GM12878 (cell line): Measurements from ENCODE around the gene ISOC2. TPM values are rescaled to one million over a fixed set of nuclear protein-coding genes. Genes with fewer than 3 reads are reported as not detected.

Source experiments
- ATAC-seq: fragments of 200-7000 bp; cut with Tn5 transposase; 3 replicates; pipeline ENCODE4 v1.9.1; 2020; ENCODE audit warnings: mild to moderate bottlenecking, moderate library complexity
- BruUV-seq: library from RNA; stranded (reverse); fragments of 400-500 nt; replicated peaks from 2 replicates; lab custom pipeline; 2021; lab: Mats Ljungman, UMichigan
- CTCF ChIA-PET: fragments of 300-600 bp; sonication (Branson Sonifier 250); formaldehyde crosslinking; extraction: SDS; loops from one replicate; lab custom pipeline; 2021; ENCODE audit warnings: inconsistent platforms; lab: Yijun Ruan, JAX
- POLR2A ChIA-PET: fragments of 350-600 bp; formaldehyde crosslinking; extraction: SDS; loops from one replicate; lab custom pipeline; 2021; ENCODE audit warnings: inconsistent platforms; lab: Charles Lee
- RAD21 ChIA-PET: fragments of 300-600 bp; sonication (Branson Sonifier 250); formaldehyde crosslinking; loops from one replicate; lab custom pipeline; 2023; ENCODE audit warnings: antibody characterized with exemption; ENCODE audit not compliant: unreplicated experiment; lab: Charles Lee
- SMC1A ChIA-PET: fragments of 300-600 bp; sonication (Branson Sonifier 250); formaldehyde crosslinking; loops from one replicate; lab custom pipeline; 2023; ENCODE audit not compliant: unreplicated experiment, uncharacterized antibody; lab: Charles Lee
- DNase-seq: peaks from one replicate; pipeline ENCODE4 v3.0.0-alpha.2; 2011; ENCODE audit warnings: low read depth, low spot score
- FAIRE-seq: peaks from 3 replicates; lab custom pipeline; 2011; peaks lifted over from hg19 to GRCh38; lab: Jason Lieb, UNC
- H2AFZ ChIP-seq: 2 replicates; pipeline ENCODE4 v1.6.0; 2011; ENCODE audit warnings: low read depth, low read length, control low read depth; ENCODE audit not compliant: control insufficient read depth
- H3K27ac ChIP-seq: 2 replicates; pipeline ENCODE4 v1.5.1; 2011; ENCODE audit warnings: control low read depth; ENCODE audit not compliant: control insufficient read depth, insufficient read depth
- H3K27me3 ChIP-seq, 2 experiments: replicated peaks in 1 of 2; 2 replicates each; pipeline versions ENCODE4 v1.6.0 to v1.6.1; 2011; ENCODE audit warnings: low read length in 1 of 2; ENCODE audit not compliant: control insufficient read depth in 2 of 2, insufficient read depth in 2 of 2
- H3K36me3 ChIP-seq, 2 experiments: 2 replicates each; pipeline ENCODE4 v1.5.1; 2011; ENCODE audit warnings: low read length in 1 of 2; ENCODE audit not compliant: control insufficient read depth in 2 of 2, insufficient read depth in 2 of 2
- H3K4me1 ChIP-seq: 2 replicates; pipeline ENCODE4 v1.6.1; 2011; ENCODE audit warnings: mild to moderate bottlenecking, low read length, moderate library complexity, mixed read lengths; ENCODE audit not compliant: control insufficient read depth, insufficient read depth
- H3K4me2 ChIP-seq: 2 replicates; pipeline ENCODE4 v1.6.0; 2011; ENCODE audit warnings: control low read depth; ENCODE audit not compliant: control insufficient read depth, insufficient read depth
- H3K4me3 ChIP-seq: fragments of 200-600 bp; sonication (generic); 2 replicates; pipeline ENCODE4 v1.5.1; 2016
- H3K79me2 ChIP-seq: 2 replicates; pipeline ENCODE4 v1.6.0; 2011; ENCODE audit warnings: low read length; ENCODE audit not compliant: control insufficient read depth, insufficient read depth
- H3K9ac ChIP-seq: 2 replicates; pipeline ENCODE4 v1.8.0; 2011; ENCODE audit warnings: low read length, control low read depth, mixed read lengths; ENCODE audit not compliant: control insufficient read depth, insufficient read depth
- H3K9me3 ChIP-seq: replicated peaks from 3 replicates; pipeline ENCODE4 v1.5.1; 2011; ENCODE audit warnings: mild to moderate bottlenecking, low read length; ENCODE audit not compliant: control insufficient read depth, insufficient read depth
- H4K20me1 ChIP-seq: 2 replicates; pipeline ENCODE4 v1.6.0; 2011; ENCODE audit not compliant: control insufficient read depth, insufficient read depth
- BMI1 ChIP-seq: fragments of 450-650 bp; IDR thresholded peaks from 2 replicates; pipeline ENCODE4 v1.6.1; 2016; ENCODE audit warnings: mild to moderate bottlenecking, moderate library complexity, borderline replicate concordance
- E4F1 ChIP-seq: fragments of 450-650 bp; IDR thresholded peaks from 2 replicates; pipeline ENCODE4 v1.6.1; 2018; ENCODE audit warnings: borderline replicate concordance, mild to moderate bottlenecking; ENCODE audit not compliant: partially characterized antibody
- MXI1 ChIP-seq: fragments of 150-350 bp; IDR thresholded peaks from 2 replicates; pipeline ENCODE4 v1.6.1; 2011; ENCODE audit warnings: low read depth, mild to moderate bottlenecking, inconsistent platforms, low read length, improper control_type of control experiment
- NR2C1 ChIP-seq: fragments of 450-650 bp; IDR thresholded peaks from 2 replicates; pipeline ENCODE4 v1.6.1; 2017; ENCODE audit warnings: antibody characterized with exemption, mild to moderate bottlenecking, moderate library complexity
- PAX5 ChIP-seq: IDR thresholded peaks from 2 replicates; pipeline ENCODE4 v1.6.1; 2011; ENCODE audit warnings: low read depth, low read length, borderline replicate concordance
- POU2F2 ChIP-seq: IDR thresholded peaks from 3 replicates; pipeline ENCODE4 v1.6.1; 2011; ENCODE audit warnings: low read depth, mild to moderate bottlenecking, low read length, borderline replicate concordance
- WGBS: methylation state at CpG from one replicate; pipeline ENCODE4 v1.1.6; 2016; ENCODE audit warnings: low lambda C conversion rate; ENCODE audit not compliant: insufficient replicate concordance, insufficient coverage; ENCODE audit errors: missing lambda C conversion rate; 5-methylcytosine and 5-hydroxymethylcytosine counted together
- in situ Hi-C: fragments of 300-500 bp; cut with MboI; formaldehyde crosslinking; loops from 9 replicates; pipeline ENCODE4 v1.14.3; 2018; ENCODE audit warnings: mixed read lengths
- intact Hi-C: fragments of 100-400 bp; cut with micrococcal nuclease; formaldehyde crosslinking; loops from one replicate; pipeline ENCODE4 v1.14.2; 2022; ENCODE audit not compliant: unreplicated experiment
- polyA plus RNA-seq, 11 experiments: library from polyadenylated mRNA; depleted of rRNA in 4 of 11; unstranded in 6 of 11; stranded (reverse) in 5 of 11; fragments of >200 nt; fragmentation: Nextera tagmentation in 4 of 11; fragmentation: Illumina TruSeq in 1 of 11; extraction: Ambion mirVana in 4 of 11; extraction: Trizol in 1 of 11; gene quantifications; 1 replicate in 1 of 11; 2 replicates in 10 of 11; pipeline versions ENCODE4 v1.2.1 to v1.2.3, GENCODE V29; 2011 to 2016; ENCODE audit warnings: inconsistent platforms in 2 of 11, missing spikeins in 2 of 11, low read depth in 1 of 11
- total RNA-seq, 4 experiments: library from RNA; depleted of rRNA in 3 of 4; stranded (reverse); fragments of >200 nt in 3 of 4; fragmentation: Illumina TruSeq in 1 of 4; extraction: Trizol in 1 of 4; gene quantifications; 2 replicates each; pipeline versions ENCODE4 v1.2.1 to v1.2.3, GENCODE V29; 2013 to 2021

ISOC2 gene
- total and polyA plus RNA-seq, 10 of the 15 experiments (the other 5 are each of a cell fraction or from before 2014, with no cell fraction given), result 0.72 to 238 (median 56.9) TPM

GRCh38 chr19:55457683-55458457 lies 3.6 kb downstream of the ISOC2 start:
- BruUV-seq, result no TSS peak
- in situ Hi-C loops, result no loop called here
- Histone ChIP-seq H3K4me3 (no peak overlapping the region), H3K36me3 (peaks cover 3 to 4% of the 10 kb centered on the region in 2 experiments), H3K9ac (no peak overlapping the region), H4K20me1 (peaks cover 4% of the 10 kb centered on the region; the same call in 1 of the 2 replicates), H3K27me3 (no peaks in the 10 kb centered on the region), H2AFZ (no peak overlapping the region), H3K27ac (no peak overlapping the region), H3K4me1 (no peaks in the 10 kb centered on the region), H3K4me2 (no peak overlapping the region), H3K79me2 (peaks cover 9% of the 10 kb centered on the region), H3K9me3 (no peaks in the 10 kb centered on the region)
- intact Hi-C loops, result no loop called here
- ChIA-PET POLR2A (interaction anchor here (0.5 kb wide), 1 partner anchor 857 kb away, joined by 4 read pairs; the partner anchor contains the start of gene ZSCAN5A), RAD21 (interaction anchor here (1.9 kb wide), 1 partner anchor 46 kb away, joined by 6 read pairs; no protein-coding TSS in a partner anchor), SMC1A (no interaction called here), CTCF (interaction anchor here (3.2 kb wide), 1 partner anchor 46 kb away, joined by 15 read pairs; no protein-coding TSS in a partner anchor)
- FAIRE-seq (no peak), ATAC-seq (no peak), DNase-seq (no peak)
- TF ChIP-seq E4F1, result no peak
- no peak for TF ChIP-seq BMI1
- no peak for TF ChIP-seq NR2C1
- TF ChIP-seq PAX5, result no peak
- no peak for TF ChIP-seq MXI1
- TF ChIP-seq POU2F2, result no peak
- WGBS, result 79% methylated on average over 16 of the region's 16 CpGs
